Measurements from ENCODE around the gene C1orf53.

Gene C1orf53

DNA sequence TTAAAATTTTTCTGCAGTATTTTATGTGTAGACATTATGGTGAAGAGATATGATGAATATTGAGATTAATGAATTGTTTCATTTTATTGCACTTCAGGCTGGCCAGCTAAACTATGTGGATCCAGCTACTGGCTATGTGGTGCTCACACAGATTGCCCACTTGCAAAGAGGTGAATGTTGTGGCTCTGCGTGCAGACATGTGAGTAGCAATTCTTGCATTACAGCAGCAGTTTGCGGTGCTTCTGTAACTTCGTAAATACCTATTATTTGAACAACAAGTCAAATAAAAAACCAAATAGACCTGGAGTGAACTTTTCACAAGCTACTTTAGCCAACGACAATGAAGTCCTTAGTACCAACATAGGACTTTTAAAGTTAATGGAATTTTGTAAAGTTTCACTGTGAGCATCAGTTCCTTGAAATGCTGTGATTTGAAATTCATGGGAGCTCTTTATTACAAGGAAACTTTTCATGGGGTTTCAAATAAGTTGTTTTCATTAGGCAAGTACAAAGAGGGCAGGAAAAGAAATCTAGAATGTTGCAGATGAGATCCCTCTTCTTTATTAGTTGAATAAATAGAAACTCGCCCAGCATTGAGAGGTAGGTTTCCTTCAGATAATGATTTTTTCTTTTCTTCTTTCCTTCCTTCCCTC is 3.4 kb downstream of the C1orf53 start:
- in situ Hi-C loops (cut with MboI; ENCODE audit: low pct_unique_long_range_greater_than_20kb, low sequenced_read_pairs, unreplicated experiment) = no loop called here
- TF ChIP-seq, protein P1, sequence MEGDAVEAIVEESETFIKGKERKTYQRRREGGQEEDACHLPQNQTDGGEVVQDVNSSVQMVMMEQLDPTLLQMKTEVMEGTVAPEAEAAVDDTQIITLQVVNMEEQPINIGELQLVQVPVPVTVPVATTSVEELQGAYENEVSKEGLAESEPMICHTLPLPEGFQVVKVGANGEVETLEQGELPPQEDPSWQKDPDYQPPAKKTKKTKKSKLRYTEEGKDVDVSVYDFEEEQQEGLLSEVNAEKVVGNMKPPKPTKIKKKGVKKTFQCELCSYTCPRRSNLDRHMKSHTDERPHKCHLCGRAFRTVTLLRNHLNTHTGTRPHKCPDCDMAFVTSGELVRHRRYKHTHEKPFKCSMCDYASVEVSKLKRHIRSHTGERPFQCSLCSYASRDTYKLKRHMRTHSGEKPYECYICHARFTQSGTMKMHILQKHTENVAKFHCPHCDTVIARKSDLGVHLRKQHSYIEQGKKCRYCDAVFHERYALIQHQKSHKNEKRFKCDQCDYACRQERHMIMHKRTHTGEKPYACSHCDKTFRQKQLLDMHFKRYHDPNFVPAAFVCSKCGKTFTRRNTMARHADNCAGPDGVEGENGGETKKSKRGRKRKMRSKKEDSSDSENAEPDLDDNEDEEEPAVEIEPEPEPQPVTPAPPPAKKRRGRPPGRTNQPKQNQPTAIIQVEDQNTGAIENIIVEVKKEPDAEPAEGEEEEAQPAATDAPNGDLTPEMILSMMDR (IDR thresholded peaks at IDR 0.05; ENCODE audit: extremely low read depth, insufficient read depth, missing control alignments) = no peak
- no peak for DNase-seq (ENCODE audit: low spot score)

DNA sequence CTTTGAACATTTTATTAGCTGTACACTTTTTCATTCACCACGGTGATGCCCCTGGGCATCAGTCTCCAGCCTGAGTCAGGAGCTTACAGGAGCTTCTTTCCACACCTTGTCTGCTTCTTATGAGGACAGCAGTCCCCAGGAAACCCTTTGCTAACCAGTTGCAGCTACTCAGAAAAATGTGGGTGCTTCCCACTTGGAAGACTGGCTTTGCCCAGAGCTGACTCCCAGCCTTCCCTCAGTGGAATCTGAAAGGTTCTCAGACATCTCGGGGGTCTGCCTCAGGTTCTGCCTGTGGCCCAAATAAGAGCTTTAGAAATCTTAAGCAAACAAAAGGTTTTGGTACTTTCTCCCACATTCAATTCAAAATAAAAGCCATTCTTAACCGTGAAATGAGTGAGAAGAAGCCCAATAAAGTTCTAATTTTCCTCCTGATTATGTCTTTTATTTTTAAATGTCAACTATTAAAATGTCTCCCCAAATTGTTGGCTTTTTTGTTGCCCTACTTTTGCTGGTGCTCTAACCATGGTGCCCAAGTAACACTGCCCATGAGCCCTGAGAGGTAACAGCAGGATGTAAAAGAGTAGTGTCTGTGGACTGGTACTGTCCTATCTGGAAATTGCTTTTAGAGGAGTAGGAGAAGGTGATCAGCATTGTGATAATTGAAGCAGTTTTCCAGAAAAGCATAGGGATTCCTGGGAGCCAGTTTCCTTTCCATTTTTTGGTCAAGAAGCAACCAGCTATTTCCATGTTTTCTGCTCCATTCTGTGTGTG is 5.6 kb downstream of the C1orf53 start:
- in situ Hi-C loops (cut with MboI; ENCODE audit: low pct_unique_long_range_greater_than_20kb, low sequenced_read_pairs, unreplicated experiment) = no loop called here
- TF ChIP-seq, protein P1 (IDR thresholded peaks at IDR 0.05; ENCODE audit: extremely low read depth, insufficient read depth, missing control alignments) = no peak
- no peak for DNase-seq (ENCODE audit: low spot score)

DNA sequence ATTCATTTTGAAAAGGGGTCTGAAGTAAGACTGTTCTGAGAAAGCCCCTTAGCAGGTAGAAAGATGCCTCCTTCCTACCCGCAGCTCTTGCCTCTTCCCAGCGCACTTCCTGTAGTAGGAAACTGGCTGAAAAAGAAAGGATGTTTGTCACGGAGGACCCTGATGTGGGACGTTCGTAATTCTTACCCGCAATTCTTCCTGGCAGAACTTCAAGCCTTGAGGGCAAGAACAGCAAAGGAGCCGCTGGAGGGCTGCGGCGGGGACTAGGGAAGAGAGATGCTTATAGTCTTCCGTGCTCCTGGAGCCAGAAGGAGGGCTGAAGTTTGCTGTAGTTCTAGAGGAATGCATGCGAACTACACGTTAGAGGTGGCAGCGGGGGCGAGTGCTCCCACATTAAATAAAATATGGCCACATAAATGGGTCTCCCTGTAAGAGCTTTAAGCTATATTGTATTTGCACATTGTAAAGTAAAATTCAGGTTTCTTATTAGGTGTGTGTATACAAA is 6.3 kb downstream of the C1orf53 start:
- TF ChIP-seq, protein P1 (IDR thresholded peaks at IDR 0.05; ENCODE audit: extremely low read depth, insufficient read depth, missing control alignments) = no peak
- DNase-seq (ENCODE audit: low spot score) = no peak
- in situ Hi-C loops (cut with MboI; ENCODE audit: low pct_unique_long_range_greater_than_20kb, low sequenced_read_pairs, unreplicated experiment) = no loop called here

DNA sequence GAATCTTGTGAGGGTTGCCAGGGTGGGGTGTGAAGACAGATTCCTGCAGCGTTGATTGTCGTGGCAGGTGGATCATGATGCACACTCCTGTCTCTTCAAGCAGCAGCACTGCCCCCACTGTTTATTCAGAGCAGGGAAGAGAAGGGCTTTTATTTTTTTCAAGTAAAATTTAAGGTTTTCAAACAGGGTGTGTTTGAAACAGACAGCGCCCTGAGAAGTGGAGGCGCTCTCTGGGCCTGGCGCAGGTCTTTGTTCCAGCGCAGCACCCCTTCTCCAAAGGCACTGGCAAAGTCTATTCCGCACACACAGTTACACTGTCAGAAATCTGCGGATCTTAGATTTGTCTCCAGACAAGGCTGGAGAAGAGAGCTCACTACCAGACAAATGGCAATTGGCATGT is 7.0 kb downstream of the C1orf53 start:
- TF ChIP-seq, protein P1 (IDR thresholded peaks at IDR 0.05; ENCODE audit: extremely low read depth, insufficient read depth, missing control alignments) = no peak
- DNase-seq (ENCODE audit: low spot score) = no peak
- in situ Hi-C loops (cut with MboI; ENCODE audit: low pct_unique_long_range_greater_than_20kb, low sequenced_read_pairs, unreplicated experiment) = no loop called here

DNA sequence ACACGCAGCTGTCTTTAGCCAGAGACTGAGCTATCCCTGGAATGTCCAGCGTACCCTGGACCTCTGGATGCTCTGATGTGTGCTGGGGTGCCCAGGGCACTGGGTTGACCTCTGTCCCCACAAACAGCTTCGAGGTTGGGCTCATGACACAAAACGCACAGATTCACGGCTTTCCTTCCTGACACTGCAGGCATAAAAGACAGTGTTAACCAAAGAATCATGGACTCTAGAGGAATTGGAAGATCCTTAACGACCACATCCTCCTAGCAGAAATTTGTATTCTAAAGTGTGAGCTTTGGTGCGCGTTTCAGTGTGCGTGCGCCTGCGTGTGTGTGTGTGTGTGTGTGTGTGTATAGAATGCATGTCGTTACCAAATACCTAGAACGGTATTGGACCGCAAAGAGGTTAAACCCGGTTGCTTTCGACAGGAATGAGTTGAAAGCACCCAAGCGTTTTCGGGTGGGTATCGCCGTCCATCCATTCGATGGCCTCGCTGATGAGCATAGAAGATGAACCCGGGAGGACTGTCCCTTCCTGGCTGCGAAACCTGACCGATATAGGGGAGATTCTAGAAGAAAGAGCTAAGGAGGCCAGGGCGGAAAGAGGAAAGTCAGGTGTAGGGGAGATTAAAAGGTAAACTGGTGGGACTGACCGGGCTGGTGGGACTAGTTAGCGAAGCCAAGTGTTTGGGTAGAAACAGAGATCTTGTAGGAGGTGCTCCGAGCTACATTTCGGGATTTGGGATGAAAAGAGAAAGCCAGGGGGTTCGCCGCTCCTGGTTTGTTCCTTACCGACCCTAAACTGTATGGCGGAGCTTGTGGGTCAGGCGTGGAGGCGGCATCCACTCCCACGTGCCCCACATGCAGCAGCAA is 7.9 kb downstream of the C1orf53 start:
- in situ Hi-C loops (cut with MboI; ENCODE audit: low pct_unique_long_range_greater_than_20kb, low sequenced_read_pairs, unreplicated experiment) = no loop called here
- no peak for DNase-seq (ENCODE audit: low spot score)
- TF ChIP-seq, protein P1 (IDR thresholded peaks at IDR 0.05; ENCODE audit: extremely low read depth, insufficient read depth, missing control alignments) = no peak
